Mesenchymal stem cell (in vitro differentiated cells and primary cell): ENCODE data around the gene ZNF217.
"Not testable (repeated sequence)": the region's sequence is repeated elsewhere in the genome, so short reads cannot be mapped to it uniquely, and the experiment has no call there.

ENCODE experiments used
- DNase-seq: peaks from one replicate; pipeline ENCODE4 v3.0.0-alpha.2; 2013
- H2AFZ ChIP-seq: one replicate; pipeline ENCODE4 v1.6.1; 2013; ENCODE audit warnings: low read depth, mild to moderate bottlenecking, control low read depth, inconsistent platforms, low read length, moderate library complexity
- H2AK5ac ChIP-seq: 2 replicates; pipeline ENCODE4 v1.6.1; 2013; ENCODE audit warnings: low read length, moderate library complexity, mild to moderate bottlenecking, inconsistent platforms; ENCODE audit not compliant: severe bottlenecking
- H2BK120ac ChIP-seq: one replicate; pipeline ENCODE4 v1.6.1; 2013; ENCODE audit warnings: low read depth, mild to moderate bottlenecking, inconsistent platforms, low read length, moderate library complexity
- H2BK12ac ChIP-seq, 2 experiments: one replicate each; pipeline ENCODE4 v1.6.1; 2013; ENCODE audit warnings: inconsistent platforms in 2 of 2, low read length in 2 of 2, mild to moderate bottlenecking in 2 of 2, moderate library complexity in 2 of 2, control low read depth in 1 of 2
- H2BK15ac ChIP-seq: one replicate; pipeline ENCODE4 v1.6.1; 2013; ENCODE audit warnings: mild to moderate bottlenecking, low read depth, inconsistent platforms; ENCODE audit not compliant: poor library complexity, severe bottlenecking
- H2BK5ac ChIP-seq: 2 replicates; pipeline ENCODE4 v1.6.1; 2013; ENCODE audit warnings: low read depth, mild to moderate bottlenecking, low read length, control low read depth, inconsistent platforms; ENCODE audit not compliant: poor library complexity, severe bottlenecking
- H3K14ac ChIP-seq, 2 experiments: one replicate each; pipeline ENCODE4 v1.6.1; 2013; ENCODE audit warnings: inconsistent platforms in 2 of 2, low read length in 2 of 2, control low read depth in 1 of 2, mild to moderate bottlenecking in 1 of 2, moderate library complexity in 1 of 2
- H3K18ac ChIP-seq, 2 experiments: one replicate each; pipeline ENCODE4 v1.6.1; 2013; ENCODE audit warnings: inconsistent platforms in 2 of 2, low read length in 2 of 2, control low read depth in 1 of 2, low read depth in 1 of 2, mild to moderate bottlenecking in 1 of 2
- H3K23ac ChIP-seq, 2 experiments: one replicate each; pipeline ENCODE4 v1.6.1; 2013; ENCODE audit warnings: inconsistent platforms in 2 of 2, low read length in 2 of 2, mild to moderate bottlenecking in 2 of 2, moderate library complexity in 2 of 2, control low read depth in 1 of 2
- H3K27ac ChIP-seq: 2 replicates; pipeline ENCODE4 v1.5.1; 2013; ENCODE audit warnings: mild to moderate bottlenecking, moderate library complexity, low read length, control low read depth, inconsistent platforms; ENCODE audit not compliant: poor library complexity, severe bottlenecking
- H3K27me3 ChIP-seq, 2 experiments: 2 replicates each; pipeline versions ENCODE4 v1.6.1 to v1.7.0; 2013; ENCODE audit warnings: low read length in 2 of 2, mild to moderate bottlenecking in 2 of 2, moderate library complexity in 2 of 2, control low read depth in 1 of 2, inconsistent platforms in 1 of 2; ENCODE audit not compliant: control insufficient read depth in 1 of 2, insufficient read depth in 1 of 2
- H3K36me3 ChIP-seq, 2 experiments: 2 replicates each; pipeline versions ENCODE4 v1.6.1 to v1.7.0; 2013; ENCODE audit warnings: low read length in 2 of 2, control low read depth in 1 of 2, inconsistent platforms in 1 of 2, low read depth in 1 of 2, mild to moderate bottlenecking in 1 of 2; ENCODE audit not compliant: insufficient read depth in 2 of 2, control insufficient read depth in 1 of 2
- H3K4ac ChIP-seq, 2 experiments: one replicate each; pipeline ENCODE4 v1.6.1; 2013; ENCODE audit warnings: inconsistent platforms in 2 of 2, low read length in 2 of 2, mild to moderate bottlenecking in 2 of 2, moderate library complexity in 2 of 2, control low read depth in 1 of 2, low read depth in 1 of 2
- H3K4me1 ChIP-seq: 2 replicates; pipeline ENCODE4 v1.6.1; 2013; ENCODE audit warnings: low read depth, low read length, control low read depth; ENCODE audit not compliant: control insufficient read depth, insufficient read depth
- H3K4me2 ChIP-seq: 2 replicates; pipeline ENCODE4 v1.6.1; 2013; ENCODE audit warnings: low read length, mild to moderate bottlenecking, inconsistent platforms; ENCODE audit not compliant: poor library complexity, severe bottlenecking
- H3K4me3 ChIP-seq, 2 experiments: 2 replicates each; pipeline versions ENCODE4 v1.5.1 to v1.7.0; 2013; ENCODE audit warnings: low read length in 2 of 2, mild to moderate bottlenecking in 2 of 2, control low read depth in 1 of 2, low read depth in 1 of 2; ENCODE audit not compliant: insufficient read depth in 1 of 2
- H3K79me1 ChIP-seq: replicated peaks from 2 replicates; pipeline ENCODE4 v1.6.1; 2013; ENCODE audit warnings: mild to moderate bottlenecking, control low read depth, low read length, inconsistent platforms; ENCODE audit not compliant: poor library complexity, severe bottlenecking
- H3K9ac ChIP-seq: 2 replicates; pipeline ENCODE4 v1.7.0; 2013; ENCODE audit warnings: mild to moderate bottlenecking, low read length, moderate library complexity
- H3K9me3 ChIP-seq: 2 replicates; pipeline ENCODE4 v1.7.0; 2013; ENCODE audit warnings: mild to moderate bottlenecking, low read length; ENCODE audit not compliant: control insufficient read depth
- H4K8ac ChIP-seq: one replicate; pipeline ENCODE4 v1.6.1; 2013; ENCODE audit warnings: inconsistent platforms, mild to moderate bottlenecking, low read length, moderate library complexity
- H4K91ac ChIP-seq: one replicate; pipeline ENCODE4 v1.6.1; 2013; ENCODE audit warnings: mild to moderate bottlenecking, low read length, inconsistent platforms
- WGBS: methylation state at CpG from one replicate; pipeline ENCODE4 v1.1.7; 2013; ENCODE audit warnings: mixed read lengths; 5-methylcytosine and 5-hydroxymethylcytosine counted together

ZNF217 gene

GRCh38 chr20:53567379-53567917 lies 26.2 kb downstream of the ZNF217 start:
- Histone ChIP-seq H3K4me2 (no peak overlapping the region), H2BK12ac (no peak overlapping the region), H2BK5ac (no peak overlapping the region), H3K27me3 (no peaks in the 10 kb centered on the region), H2BK15ac (no peak overlapping the region), H4K8ac (no peak overlapping the region), H3K14ac (no peak overlapping the region), H2AK5ac (no peak overlapping the region), H2BK120ac (no peak overlapping the region), H3K9me3 (no peaks in the 10 kb centered on the region), H3K4ac (no peak overlapping the region), H3K23ac (no peak overlapping the region), H3K27ac (no peak overlapping the region), H3K9ac (no peak overlapping the region), H3K4me1 (no peaks in the 10 kb centered on the region), H3K18ac (no peak overlapping the region), H3K4me3 (no peak overlapping the region), H4K91ac (no peak overlapping the region), H2AFZ (no peak overlapping the region), H3K36me3 (peaks cover 46 to 81% of the 10 kb centered on the region in 2 experiments), H3K79me1 (peaks cover 25% of the 10 kb centered on the region)
- no peak for DNase-seq
- WGBS = 80% methylated on average over 1 of the region's 3 CpGs

- WGBS = 96% methylated on average over 9 of the region's 9 CpGs
Observed at GRCh38 chr20:53566623-53567022, 27.0 kb downstream of the ZNF217 start.

GRCh38 chr20:53565254-53565653 lies 28.4 kb downstream of the ZNF217 start:
- Histone ChIP-seq H3K4me3 (no peak overlapping the region), H2BK12ac (no peak overlapping the region), H3K9ac (no peak overlapping the region), H3K18ac (no peak overlapping the region), H2BK120ac (no peak overlapping the region), H4K91ac (no peak overlapping the region), H3K23ac (no peak overlapping the region), H2AK5ac (no peak overlapping the region), H3K36me3 (peaks cover 38 to 62% of the 10 kb centered on the region in 2 experiments), H3K9me3 (no peaks in the 10 kb centered on the region), H3K79me1 (peaks cover 20% of the 10 kb centered on the region), H4K8ac (no peak overlapping the region), H2AFZ (no peak overlapping the region), H3K27ac (no peak overlapping the region), H3K14ac (no peak overlapping the region), H2BK5ac (no peak overlapping the region), H2BK15ac (no peak overlapping the region), H3K4me2 (no peak overlapping the region), H3K4ac (no peak overlapping the region), H3K27me3 (no peaks in the 10 kb centered on the region), H3K4me1 (no peaks in the 10 kb centered on the region)
- no peak for DNase-seq
- WGBS = 98% methylated on average over 11 of the region's 11 CpGs

More at GRCh38 chr20:53566623-53567022, 27.0 kb downstream of the ZNF217 start:
- not testable (repeated sequence) for H2BK15ac ChIP-seq, DNase-seq, H3K27me3 ChIP-seq, H4K91ac ChIP-seq, H3K4me2 ChIP-seq, H2BK5ac ChIP-seq, H2AK5ac ChIP-seq, H3K4me1 ChIP-seq, H3K23ac ChIP-seq, H3K4me3 ChIP-seq, H3K27ac ChIP-seq, H3K18ac ChIP-seq, H3K9me3 ChIP-seq, H2BK120ac ChIP-seq, H2AFZ ChIP-seq, H3K4ac ChIP-seq, H4K8ac ChIP-seq, H3K14ac ChIP-seq, H2BK12ac ChIP-seq, H3K9ac ChIP-seq
- Histone ChIP-seq H3K79me1 (peaks cover 23% of the 10 kb centered on the region), H3K36me3 (peaks cover 47 to 73% of the 10 kb centered on the region in 2 experiments)

GRCh38 chr20:53562104-53562764 lies 31.4 kb downstream of the ZNF217 start:
- H3K4ac ChIP-seq, H4K8ac ChIP-seq, H3K4me3 ChIP-seq, H3K27me3 ChIP-seq, H3K9me3 ChIP-seq, DNase-seq, H2BK12ac ChIP-seq, H3K18ac ChIP-seq, H3K27ac ChIP-seq, H2AK5ac ChIP-seq, H2AFZ ChIP-seq, H3K14ac ChIP-seq, H3K4me1 ChIP-seq, H4K91ac ChIP-seq, H2BK120ac ChIP-seq, H3K23ac ChIP-seq, H3K9ac ChIP-seq, H2BK5ac ChIP-seq, H3K4me2 ChIP-seq, H2BK15ac ChIP-seq: not testable (repeated sequence)
- 100% methylated on average over 9 of the region's 9 CpGs for WGBS
- peaks cover 30 to 41% of the 10 kb centered on the region in 2 experiments for H3K36me3 ChIP-seq
- peaks cover 12% of the 10 kb centered on the region for H3K79me1 ChIP-seq
